HG03108 (cell line): ENCODE data around the gene PTPRT.

ENCODE experiments used
- ATAC-seq: cut with Tn5 transposase; IDR thresholded peaks from one replicate; pipeline ENCODE4 v1.9.1; 2021; ENCODE audit warnings: moderate library complexity; ENCODE audit not compliant: unreplicated experiment

The PTPRT gene

DNA sequence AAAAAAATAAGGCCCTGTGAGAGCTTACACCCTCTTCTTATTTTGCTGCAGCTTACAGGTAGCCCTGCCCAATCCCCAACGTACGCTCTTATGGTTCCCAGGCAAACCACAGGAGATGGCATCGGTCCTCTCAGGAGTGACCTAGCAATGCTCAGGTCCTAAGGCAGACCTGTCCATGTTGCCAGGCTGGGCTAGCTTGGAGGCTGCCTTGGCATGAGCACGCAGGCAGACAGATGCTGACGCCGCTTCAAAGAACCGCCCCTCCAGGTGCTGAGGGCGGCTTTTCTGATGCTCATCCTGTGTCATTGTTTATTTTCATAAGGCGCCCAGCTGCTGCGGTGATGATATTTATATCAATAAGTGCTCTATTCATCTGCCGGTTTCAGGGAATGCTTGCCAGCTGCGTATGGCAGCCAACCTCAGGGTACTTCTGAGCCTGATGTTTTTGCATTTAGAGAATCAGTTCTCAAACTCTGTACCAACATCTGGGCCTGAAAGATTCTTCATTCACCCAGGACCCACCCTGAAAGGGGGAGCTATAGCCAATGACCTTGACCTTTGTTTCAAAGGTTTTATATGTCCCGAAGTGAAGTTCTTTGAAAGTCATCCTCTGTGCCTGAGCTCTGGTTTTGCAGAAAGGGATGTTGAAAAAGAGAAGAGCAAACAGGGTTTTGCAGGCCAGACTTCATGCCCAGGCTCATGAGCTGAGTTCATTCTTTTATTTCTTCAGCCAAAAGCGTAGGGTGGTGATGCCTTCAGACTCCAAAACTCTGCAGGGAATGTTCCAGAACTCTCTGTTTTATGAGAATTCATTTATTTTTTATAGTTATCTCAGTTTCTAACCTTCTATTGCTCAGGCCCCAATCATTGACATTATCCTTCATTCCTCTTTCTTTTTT is 1095.9 kb downstream of the PTPRT start:
- ATAC-seq, result no peak

DNA sequence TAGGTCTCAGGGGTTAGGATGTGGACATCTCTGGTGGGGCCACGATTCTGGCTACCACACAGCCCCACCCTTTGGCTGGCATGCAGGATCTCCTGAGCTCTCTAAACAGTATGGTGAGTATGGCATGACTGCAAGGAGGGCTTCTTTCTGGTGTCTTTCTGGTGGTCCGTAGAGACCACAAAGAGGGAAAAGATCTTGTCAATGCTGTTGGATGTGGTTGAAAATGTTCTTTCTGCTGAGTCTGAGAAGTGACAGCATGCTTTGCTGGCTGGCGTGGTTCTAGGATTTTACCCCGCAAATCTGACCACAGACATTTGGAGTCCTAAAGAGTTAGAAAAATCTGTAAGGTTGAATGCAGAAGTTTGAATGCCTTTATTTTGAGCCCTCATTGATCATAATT is 1096.7 kb downstream of the PTPRT start:
- no peak for ATAC-seq

DNA sequence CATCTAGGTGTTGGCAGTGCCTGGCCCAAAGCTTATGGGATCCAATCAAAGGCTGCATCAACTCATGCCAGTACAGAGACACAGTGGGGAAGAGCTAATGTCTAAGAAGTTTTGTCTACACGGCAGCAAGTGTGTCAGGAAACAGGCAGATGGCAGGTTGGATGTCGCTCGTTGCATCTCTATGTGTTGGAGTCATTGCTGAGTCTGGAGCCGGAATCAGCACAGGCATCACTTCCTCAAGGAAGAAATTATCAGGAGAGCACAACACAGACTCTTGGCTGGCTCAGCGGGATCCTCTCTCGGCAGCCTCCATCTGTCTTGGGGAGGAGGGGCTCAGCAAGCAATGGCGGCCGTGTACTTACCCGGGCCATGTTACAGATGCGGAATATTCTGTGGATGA is 1104.3 kb downstream of the PTPRT start:
- ATAC-seq, result no peak

DNA sequence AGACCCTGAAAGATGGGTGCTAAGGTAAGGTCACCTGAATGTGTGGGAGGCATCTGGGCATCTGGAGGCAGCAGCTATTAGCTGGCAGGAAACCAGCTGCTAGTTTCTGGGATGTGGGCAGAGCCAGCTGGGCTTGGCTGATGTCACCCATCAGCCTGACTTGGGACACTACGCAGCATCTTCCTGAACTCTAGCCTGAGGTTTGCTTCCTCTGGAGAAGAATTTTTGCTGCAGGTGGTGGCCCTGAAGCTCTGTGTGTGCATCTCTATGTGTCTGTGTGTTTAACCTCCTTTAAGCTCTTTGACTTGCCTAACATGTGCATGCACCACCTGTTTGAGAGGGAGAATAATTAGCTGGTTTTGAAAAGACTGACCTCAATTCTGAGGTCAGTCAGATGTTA is 1106.4 kb downstream of the PTPRT start:
- ATAC-seq, result no peak

DNA sequence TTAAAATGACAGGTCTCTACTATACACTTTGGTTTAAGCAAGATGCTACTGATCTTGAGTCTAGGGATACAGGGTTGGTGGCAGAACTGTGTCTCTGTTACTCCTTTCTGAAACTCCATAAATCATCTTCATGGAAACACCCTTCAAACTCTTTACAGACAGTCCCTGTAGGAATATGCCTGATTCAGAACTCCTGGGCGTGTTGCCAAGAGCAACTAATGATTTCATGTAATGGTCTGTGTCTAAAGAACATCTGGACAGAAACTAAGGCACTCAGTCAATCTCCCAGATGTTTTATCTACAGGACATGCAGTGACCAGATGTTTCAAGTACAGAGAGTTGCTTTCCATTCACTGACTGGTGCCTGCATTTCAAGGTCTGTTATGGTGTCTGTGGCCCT is 1107.1 kb downstream of the PTPRT start:
- no peak for ATAC-seq

DNA sequence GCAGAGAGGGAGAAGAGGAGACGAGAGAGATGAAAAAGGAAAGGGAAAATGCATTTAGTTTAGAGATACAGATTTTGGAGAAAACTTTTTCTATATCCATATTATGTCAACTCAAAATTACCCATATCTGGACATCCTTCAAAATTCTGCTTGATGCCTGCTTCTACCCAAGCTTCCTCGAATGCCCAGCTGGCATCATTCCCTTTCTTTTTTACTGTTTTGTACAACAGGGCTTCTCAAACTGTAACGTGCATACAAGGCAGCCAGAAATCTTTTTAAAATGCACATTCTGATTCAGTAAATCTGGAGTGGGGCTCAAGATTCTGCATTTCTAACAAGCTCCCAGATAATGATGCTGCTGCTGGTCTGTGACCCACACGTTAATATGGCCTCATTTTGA is 1108.8 kb downstream of the PTPRT start:
- ATAC-seq, result no peak

DNA sequence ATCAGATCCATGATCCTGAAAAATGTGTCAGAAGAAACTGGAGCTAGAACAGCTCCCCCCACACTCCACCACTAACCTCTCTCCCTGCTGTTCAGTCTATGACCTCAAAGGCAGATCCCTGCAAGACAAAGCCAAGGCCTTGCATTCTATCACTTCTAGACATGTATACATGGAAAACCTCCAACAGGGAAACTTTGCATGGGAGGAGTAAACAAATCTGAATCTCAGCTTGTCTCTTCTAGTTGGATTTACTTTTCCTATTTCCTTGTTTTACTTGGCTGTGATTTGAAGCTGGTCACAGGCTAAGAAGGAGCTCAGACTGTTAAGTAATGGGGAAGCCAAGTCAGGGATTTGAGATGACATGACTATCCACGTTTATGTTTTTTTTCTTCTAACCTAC is 1114.8 kb downstream of the PTPRT start:
- no peak for ATAC-seq

DNA sequence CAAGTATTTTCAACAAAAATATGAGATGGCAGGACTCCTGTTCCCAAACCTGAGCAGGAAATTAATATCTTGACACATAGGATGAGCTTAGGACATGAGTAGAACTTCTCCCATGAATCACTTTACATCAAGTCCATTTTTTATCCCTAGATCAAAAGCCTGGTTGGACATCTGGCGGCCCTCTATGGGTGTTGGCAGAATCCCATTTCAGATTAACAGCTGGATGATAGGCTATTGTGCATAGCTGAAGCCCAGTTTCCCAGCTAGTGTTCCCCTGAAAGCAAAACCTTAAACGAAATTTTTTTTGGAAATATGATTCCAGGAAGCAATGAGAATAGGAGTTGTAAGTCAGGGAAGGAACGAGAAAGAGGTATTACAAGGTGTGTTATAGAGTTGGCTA is 1122.1 kb downstream of the PTPRT start:
- no peak for ATAC-seq

DNA sequence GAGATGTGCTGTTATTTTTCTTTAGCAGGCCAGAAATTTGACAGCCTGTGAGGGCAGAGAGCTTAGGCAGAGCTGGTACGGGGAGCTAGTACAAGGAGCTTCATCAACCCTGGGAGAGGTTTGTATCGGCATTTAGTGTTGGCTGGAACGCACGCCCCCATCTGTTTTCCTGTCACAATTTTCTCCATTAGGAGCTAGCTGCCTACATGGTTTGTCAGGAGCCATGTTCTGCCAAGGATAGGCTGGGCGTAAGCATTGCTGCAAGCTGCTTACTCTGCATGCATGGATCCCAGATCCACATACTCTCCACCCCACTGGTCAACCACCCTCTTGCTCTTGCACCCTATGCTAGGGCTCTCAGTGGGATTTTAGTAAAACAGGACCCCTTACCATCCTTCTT is 1122.5 kb downstream of the PTPRT start:
- ATAC-seq, result no peak

DNA sequence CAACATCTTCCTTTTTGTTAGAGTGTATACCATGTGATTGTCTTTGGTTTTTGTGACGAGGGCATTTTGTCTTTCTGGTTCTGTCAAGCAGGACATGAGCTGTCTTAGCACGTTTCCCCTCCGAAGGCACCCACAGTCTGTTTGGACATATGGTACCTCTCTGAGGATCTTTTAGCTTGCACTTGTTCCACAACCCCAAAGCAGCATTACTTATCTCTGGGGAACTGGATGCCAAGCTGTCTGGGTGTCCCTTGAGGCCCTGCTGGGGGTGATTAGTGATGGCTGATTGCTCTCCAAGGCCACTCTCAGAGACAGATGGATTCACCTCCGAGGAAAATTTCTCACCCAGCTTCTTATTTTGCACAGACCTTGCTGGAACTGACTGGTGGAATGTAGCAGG is 1126.6 kb downstream of the PTPRT start:
- ATAC-seq, result no peak

DNA sequence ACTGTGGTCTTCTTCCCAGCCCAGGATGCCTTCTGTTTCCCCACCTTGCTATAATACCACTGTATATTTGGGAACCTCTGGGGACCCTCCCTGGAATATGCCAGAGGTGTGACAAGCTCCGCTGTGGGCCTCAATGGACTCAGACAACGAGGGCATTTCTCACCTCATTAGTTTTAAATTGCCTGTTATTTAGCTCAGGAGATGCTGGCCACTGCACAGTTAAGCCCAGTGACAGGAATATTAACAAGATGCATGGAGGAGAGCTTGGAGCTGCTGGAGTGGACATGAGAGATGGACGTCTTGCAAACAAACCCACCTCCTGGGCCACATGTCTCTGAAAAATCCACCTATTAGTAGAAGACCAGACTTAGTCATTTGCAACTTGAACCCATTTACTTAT is 1136.4 kb downstream of the PTPRT start:
- ATAC-seq, result no peak

DNA sequence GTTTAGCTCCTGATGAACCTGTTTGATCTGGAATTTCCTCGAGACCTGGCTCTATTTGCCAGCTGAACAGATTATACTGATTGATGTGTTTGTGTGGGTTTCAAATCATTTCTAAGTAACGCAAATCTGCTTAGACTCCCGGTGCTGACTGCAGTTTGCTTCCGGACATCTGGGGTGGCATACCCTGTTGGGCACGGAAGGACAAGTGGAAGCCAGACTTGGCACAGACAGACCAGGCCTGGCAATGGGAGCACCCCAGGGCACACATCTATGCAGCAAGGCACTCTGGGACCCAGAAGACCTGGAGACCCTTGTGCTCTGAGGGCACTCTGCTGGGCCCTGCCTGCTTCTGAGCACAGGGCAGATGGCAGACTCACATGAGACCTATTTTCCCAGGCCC is 1137.8 kb downstream of the PTPRT start:
- ATAC-seq, result no peak

DNA sequence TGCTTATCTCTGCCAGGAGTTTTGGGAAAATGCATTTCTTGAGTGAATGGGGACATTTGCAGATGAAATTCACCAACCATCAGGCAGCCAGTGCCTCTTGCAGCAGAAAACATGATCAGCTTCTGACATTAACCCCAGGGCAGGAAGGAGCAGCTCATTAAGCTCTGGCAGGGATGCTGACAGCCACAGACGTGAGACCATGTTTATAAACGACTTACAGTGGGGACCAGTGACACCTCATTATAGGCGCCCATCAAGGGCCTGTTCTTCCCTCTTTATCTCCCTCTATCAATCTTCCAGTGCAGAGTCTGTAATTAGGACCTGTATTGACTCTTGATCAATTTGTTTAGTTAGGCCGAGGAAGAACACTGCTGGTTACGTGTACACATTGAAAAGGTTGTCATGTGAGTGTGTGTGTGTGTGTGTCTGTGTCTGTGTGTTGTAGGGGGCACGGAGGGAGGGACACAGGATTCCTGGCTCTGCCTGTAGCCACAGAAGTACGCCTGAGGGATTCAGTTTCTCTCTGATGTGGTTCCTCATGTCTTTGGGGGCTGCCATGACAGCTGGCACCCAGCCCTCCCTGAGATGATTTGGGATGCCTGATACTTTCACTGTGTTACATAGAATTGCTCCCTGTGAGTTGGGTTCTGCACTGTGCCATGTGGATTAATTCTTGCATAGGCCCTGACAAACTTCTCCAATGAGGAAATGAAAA is 1143.2 kb downstream of the PTPRT start:
- ATAC-seq, result no peak

DNA sequence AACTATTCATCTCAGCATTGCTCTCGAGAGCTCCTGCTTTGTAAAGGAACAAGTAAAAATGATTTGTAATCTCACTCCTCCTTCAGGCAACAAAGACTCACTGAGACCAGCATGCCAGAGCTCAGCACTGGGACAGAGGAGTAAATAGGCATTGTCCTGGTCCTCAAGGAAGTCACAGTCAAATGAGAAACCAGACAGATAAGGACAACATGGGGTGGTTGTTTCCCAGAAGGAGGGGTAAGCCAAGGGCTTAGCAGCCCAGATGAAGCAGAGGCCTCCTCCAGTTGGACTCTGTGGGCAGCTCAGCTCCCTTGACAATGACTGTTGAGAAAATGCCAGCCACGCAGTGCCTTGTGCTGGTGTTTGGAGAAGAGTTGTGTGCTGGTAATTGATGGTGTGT is 1145.8 kb downstream of the PTPRT start:
- no peak for ATAC-seq

DNA sequence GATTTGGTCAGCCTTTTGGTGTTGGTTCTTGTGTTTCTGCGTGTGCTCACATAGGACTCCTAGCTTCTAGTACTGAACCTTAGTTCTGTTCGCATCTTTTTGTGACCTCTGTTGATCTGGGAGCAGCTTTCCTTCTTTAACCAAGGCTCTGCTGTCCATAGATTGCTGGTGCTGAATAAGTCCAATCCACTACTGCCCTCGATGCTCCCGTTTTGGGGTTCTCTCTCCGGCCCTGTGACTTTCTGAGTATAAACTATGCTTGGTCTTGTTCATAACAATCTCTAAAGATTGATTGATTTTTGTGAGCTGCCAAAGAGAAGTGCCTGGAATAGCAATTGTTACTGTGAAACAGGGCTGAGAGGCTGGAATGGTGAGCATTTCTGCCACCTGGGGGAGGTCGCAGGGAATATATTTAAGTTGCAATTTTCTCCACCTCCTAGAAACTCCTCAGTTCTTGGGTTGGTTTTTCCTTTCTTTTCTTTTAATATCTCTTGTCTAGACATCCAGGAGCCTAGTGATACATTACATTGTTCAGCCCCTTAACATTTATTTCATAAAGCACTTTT is 1148.6 kb downstream of the PTPRT start:
- no peak for ATAC-seq

DNA sequence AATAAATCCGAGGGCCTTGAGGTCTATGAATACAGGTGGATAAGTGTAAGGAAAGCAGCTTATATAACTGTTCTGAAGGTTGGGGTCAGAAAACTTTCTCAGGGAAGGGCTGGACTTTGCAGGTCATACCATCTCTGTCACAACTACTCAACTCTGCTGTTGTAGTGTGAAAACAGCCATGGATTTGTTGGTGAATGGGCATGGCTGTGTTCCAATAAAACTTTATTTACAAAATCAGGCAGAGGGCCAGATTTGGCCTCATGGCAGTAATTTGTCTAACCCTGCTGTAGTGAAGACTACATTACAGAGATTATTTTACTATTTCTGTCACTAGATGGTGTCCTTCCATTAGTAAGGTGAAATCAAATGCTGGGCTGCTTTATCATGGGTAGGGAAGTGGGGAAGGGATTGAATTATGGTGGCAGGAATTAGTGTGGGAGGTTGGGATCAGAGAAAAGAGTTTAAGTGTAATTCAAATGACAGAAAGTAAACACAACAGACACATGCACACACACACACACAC is 1161.9 kb downstream of the PTPRT start:
- no peak for ATAC-seq

DNA sequence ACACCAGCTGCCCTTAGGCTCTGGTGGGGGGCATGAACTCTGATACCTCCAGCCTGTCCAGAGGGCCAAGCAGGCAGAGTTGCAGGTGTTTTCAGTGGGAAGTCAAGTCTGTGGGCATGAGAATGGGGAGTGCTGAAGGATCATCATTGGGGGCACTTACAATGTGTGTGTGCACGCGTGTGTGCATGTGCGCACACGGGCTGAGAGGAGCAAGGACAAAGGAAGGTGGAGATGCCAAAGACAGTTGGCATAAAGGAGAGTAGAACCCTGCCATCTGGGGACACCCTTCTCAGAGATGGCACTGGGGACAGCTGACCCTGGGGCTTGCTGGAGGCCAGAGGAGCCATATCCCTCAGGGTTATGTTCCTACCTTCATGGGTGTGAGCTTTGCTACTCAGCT is 1163.1 kb downstream of the PTPRT start:
- no peak for ATAC-seq

DNA sequence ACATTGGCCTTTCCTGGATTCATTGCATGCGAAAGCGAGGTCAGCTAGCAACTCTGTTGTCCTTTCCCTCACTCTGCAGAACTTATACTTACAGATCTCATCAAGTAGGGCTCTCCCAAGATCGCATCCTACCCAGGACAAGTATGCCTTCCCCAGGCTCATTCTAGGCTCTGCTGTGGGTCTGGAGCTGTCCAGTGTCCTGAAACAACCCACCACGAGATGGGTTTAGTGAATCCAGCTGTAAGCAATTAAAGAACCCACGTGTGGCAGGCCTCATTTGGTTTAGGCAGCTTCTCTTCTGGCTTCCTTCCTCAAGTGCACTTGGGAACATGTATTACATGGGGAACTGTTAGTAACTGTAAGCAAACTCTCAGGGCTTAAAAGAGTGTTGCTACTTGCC is 1165.1 kb downstream of the PTPRT start:
- no peak for ATAC-seq
